Mesendoderm (in vitro differentiated cells): ENCODE measurements around the gene ALDH3A2.

Experiments used
- DNase-seq: peaks from one replicate; pipeline ENCODE4 v3.0.0; 2013
- H2AK5ac ChIP-seq: 2 replicates; pipeline ENCODE4 v1.6.1; 2013; ENCODE audit warnings: low read length, inconsistent platforms
- H2BK120ac ChIP-seq: 2 replicates; pipeline ENCODE4 v1.6.1; 2013; ENCODE audit warnings: low read depth, mild to moderate bottlenecking, low read length, moderate library complexity, mixed read lengths
- H2BK15ac ChIP-seq: replicated peaks from 2 replicates; pipeline ENCODE4 v1.6.1; 2013; ENCODE audit warnings: low read depth, mild to moderate bottlenecking, moderate library complexity
- H2BK5ac ChIP-seq: 2 replicates; pipeline ENCODE4 v1.6.1; 2013; ENCODE audit warnings: low read length, inconsistent platforms
- H3K18ac ChIP-seq: 2 replicates; pipeline ENCODE4 v1.6.1; 2013; ENCODE audit warnings: mild to moderate bottlenecking, low read length, mixed read lengths
- H3K23ac ChIP-seq: one replicate; pipeline ENCODE4 v1.6.1; 2013; ENCODE audit warnings: low read length
- H3K27ac ChIP-seq: 2 replicates; pipeline ENCODE4 v1.5.1; 2013; ENCODE audit warnings: low read depth, mild to moderate bottlenecking, inconsistent platforms, low read length, moderate library complexity
- H3K27me3 ChIP-seq: 2 replicates; pipeline ENCODE4 v1.6.1; 2013; ENCODE audit warnings: low read length, control low read depth, mild to moderate bottlenecking, inconsistent platforms; ENCODE audit not compliant: insufficient read depth, poor library complexity
- H3K36me3 ChIP-seq: 2 replicates; pipeline ENCODE4 v1.6.1; 2013; ENCODE audit warnings: low read length, inconsistent platforms; ENCODE audit not compliant: control insufficient read depth, insufficient read depth
- H3K4ac ChIP-seq: one replicate; pipeline ENCODE4 v1.6.1; 2013; ENCODE audit warnings: low read depth, mild to moderate bottlenecking, low read length, moderate library complexity
- H3K4me1 ChIP-seq: 2 replicates; pipeline ENCODE4 v1.6.1; 2013; ENCODE audit warnings: low read depth, low read length, inconsistent platforms; ENCODE audit not compliant: control insufficient read depth
- H3K4me2 ChIP-seq: 2 replicates; pipeline ENCODE4 v1.6.1; 2013; ENCODE audit warnings: low read length
- H3K4me3 ChIP-seq: 2 replicates; pipeline ENCODE4 v1.5.1; 2013; ENCODE audit warnings: mild to moderate bottlenecking, low read length
- H3K56ac ChIP-seq: one replicate; pipeline ENCODE4 v1.6.1; 2013; ENCODE audit warnings: low read length
- H3K79me1 ChIP-seq: 2 replicates; pipeline ENCODE4 v1.6.1; 2013; ENCODE audit warnings: low read length, inconsistent platforms
- H3K79me2 ChIP-seq: 2 replicates; pipeline ENCODE4 v1.6.1; 2013; ENCODE audit warnings: mild to moderate bottlenecking, low read length; ENCODE audit not compliant: control insufficient read depth, insufficient read depth
- H3K9ac ChIP-seq: 2 replicates; pipeline ENCODE4 v1.6.1; 2013; ENCODE audit warnings: low read length, inconsistent platforms
- H4K5ac ChIP-seq: one replicate; pipeline ENCODE4 v1.6.1; 2013; ENCODE audit warnings: low read length
- H4K8ac ChIP-seq: one replicate; pipeline ENCODE4 v1.6.1; 2013; ENCODE audit warnings: low read depth, mild to moderate bottlenecking, control low read depth, low read length, moderate library complexity
- WGBS: extraction: QIAGEN DNeasy Blood & Tissue Kit; methylation state at CpG from one replicate; pipeline ENCODE4 v1.1.7; 2013; ENCODE audit warnings: low lambda C conversion rate, missing lambda C conversion rate; ENCODE audit not compliant: insufficient coverage; ENCODE audit errors: extremely low coverage; 5-methylcytosine and 5-hydroxymethylcytosine counted together

ALDH3A2 gene

DNA sequence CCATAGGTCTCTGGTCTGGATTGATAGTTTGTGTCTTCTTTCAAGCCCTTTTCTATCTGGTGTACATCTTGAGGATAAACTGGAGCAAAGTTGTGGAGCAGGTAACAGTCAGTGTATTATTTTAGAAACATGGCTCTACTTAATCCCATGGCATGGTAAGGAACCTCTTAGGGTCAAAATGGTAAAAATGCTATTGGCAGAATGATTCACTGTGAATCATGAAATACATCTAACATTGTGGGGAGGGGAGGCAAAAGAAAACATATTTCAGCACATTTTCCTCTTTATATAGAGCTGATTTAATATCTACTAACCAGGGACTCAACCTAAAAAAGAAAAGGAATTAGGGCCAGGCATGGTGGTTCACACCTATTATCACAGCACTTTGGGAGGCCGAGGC lies 17.9 kb upstream of the ALDH3A2 start:
- H3K56ac ChIP-seq = no peak overlapping the region
- WGBS = no CpG with 5 or more reads among the region's 1 CpG
- H3K4me1 ChIP-seq = no peaks in the 10 kb centered on the region
- H3K36me3 ChIP-seq = no peaks in the 10 kb centered on the region
- H3K18ac ChIP-seq = no peak overlapping the region
- no peaks in the 10 kb centered on the region for H3K79me1 ChIP-seq
- H2BK15ac ChIP-seq = no peak overlapping the region
- H2BK120ac ChIP-seq = no peak overlapping the region
- DNase-seq = no peak
- H3K79me2 ChIP-seq = no peaks in the 10 kb centered on the region
- H4K8ac ChIP-seq = no peak overlapping the region
- H3K4me3 ChIP-seq = no peak overlapping the region
- no peak overlapping the region for H3K4ac ChIP-seq
- H3K27ac ChIP-seq = no peak overlapping the region
- H2BK5ac ChIP-seq = no peak overlapping the region
- no peak overlapping the region for H3K23ac ChIP-seq
- H2AK5ac ChIP-seq = no peak overlapping the region
- no peaks in the 10 kb centered on the region for H3K27me3 ChIP-seq
- H4K5ac ChIP-seq = no peak overlapping the region
- H3K4me2 ChIP-seq = no peak overlapping the region
- H3K9ac ChIP-seq = no peak overlapping the region

DNA sequence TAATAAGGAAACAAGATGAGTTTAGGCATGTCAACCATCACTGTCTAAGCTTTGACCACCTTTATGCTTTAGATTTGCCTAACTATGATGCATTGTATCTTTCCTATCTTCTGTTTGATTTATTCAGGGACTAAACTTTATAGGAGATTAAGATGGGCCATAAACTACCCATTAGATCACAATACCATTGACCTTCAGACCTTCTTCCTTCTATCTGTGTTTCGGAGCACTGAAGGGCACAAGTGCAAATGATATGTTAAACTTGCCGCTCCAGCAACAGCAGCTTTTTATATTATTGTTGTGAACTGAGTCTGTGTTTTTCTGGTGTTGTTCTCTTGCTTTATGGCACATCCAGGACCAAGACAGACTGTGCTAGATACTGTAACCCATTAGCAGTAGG lies 16.6 kb upstream of the ALDH3A2 start:
- H4K5ac ChIP-seq = no peak overlapping the region
- no peak overlapping the region for H3K27ac ChIP-seq
- no peaks in the 10 kb centered on the region for H3K4me1 ChIP-seq
- H4K8ac ChIP-seq = no peak overlapping the region
- no peaks in the 10 kb centered on the region for H3K36me3 ChIP-seq
- H2AK5ac ChIP-seq = no peak overlapping the region
- no peak overlapping the region for H3K9ac ChIP-seq
- H3K4me2 ChIP-seq = no peak overlapping the region
- H3K27me3 ChIP-seq = no peaks in the 10 kb centered on the region
- no peak overlapping the region for H2BK15ac ChIP-seq
- H3K23ac ChIP-seq = no peak overlapping the region
- DNase-seq = no peak
- no peak overlapping the region for H2BK5ac ChIP-seq
- no peak overlapping the region for H3K56ac ChIP-seq
- no CpG with 5 or more reads among the region's 2 CpGs for WGBS
- H3K4ac ChIP-seq = no peak overlapping the region
- no peaks in the 10 kb centered on the region for H3K79me1 ChIP-seq
- H2BK120ac ChIP-seq = no peak overlapping the region
- H3K4me3 ChIP-seq = no peak overlapping the region
- no peak overlapping the region for H3K18ac ChIP-seq
- no peaks in the 10 kb centered on the region for H3K79me2 ChIP-seq

DNA sequence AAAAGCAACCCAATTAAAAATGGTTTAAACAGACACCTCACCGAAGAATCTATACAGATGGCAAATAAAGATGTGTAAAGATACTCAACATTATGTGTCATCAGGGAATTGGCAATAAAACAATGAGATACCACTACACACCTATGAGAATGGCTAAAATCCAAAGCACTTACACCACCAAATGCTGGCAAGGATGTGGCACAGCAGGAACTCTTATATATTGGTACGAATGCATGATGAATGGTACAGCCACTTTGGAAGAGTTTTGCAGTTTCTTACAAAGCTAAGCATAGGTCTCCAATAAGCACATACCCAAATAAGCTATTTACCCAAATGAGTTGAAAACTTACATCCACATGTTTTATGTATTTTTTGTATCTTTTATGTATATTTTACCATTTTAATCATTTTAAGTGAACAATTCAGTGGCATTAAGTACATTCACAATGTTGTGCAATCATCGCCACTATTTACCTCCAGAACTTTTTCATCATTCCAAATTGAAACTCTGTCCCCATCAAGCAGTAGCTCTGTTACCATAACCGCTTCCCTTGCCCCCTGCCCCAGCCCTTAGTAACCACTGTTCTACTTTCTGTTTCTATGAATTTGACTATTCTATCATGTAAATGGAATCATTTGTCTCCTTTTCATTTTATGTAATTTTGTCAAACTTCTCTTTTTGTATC lies 6.7 kb upstream of the ALDH3A2 start:
- Histone ChIP-seq H3K4me3 (no peak overlapping the region), H4K5ac (no peak overlapping the region), H3K4me1 (peaks cover 9% of the 10 kb centered on the region), H3K27ac (no peak overlapping the region), H4K8ac (no peak overlapping the region), H3K36me3 (no peaks in the 10 kb centered on the region), H3K79me1 (no peaks in the 10 kb centered on the region), H3K79me2 (no peaks in the 10 kb centered on the region), H3K4me2 (no peak overlapping the region), H3K27me3 (no peaks in the 10 kb centered on the region), H2BK120ac (no peak overlapping the region), H2BK15ac (no peak overlapping the region), H3K9ac (no peak overlapping the region), H3K23ac (no peak overlapping the region), H2BK5ac (no peak overlapping the region), H3K18ac (no peak overlapping the region), H3K56ac (no peak overlapping the region), H2AK5ac (no peak overlapping the region), H3K4ac (no peak overlapping the region)
- DNase-seq = no peak
- WGBS = no CpG with 5 or more reads among the region's 4 CpGs

DNA sequence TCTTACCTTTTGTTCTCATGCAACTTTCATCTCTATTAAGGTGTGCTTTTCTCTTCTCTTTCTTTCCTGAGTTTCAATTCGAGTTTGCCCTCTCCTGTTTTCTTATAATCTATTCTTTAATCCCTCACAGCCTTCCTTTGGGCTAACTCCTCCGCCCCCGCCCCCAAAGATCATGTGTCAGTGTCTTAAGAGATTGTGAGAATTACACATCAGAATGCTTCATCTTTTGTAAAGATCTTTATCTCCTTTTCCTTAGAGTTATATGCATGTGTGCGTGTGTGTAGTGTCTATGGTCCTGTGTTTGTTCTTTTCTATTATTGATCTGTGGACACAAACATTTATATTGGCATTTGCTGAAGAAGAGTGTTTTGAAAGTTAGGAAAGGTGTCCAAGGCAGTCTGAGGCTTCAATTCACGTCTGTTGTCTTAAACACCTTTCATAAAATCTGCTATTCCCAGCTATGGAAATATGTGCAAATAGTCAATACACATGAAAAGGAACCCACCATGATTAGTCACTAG lies 6.1 kb upstream of the ALDH3A2 start:
- Histone ChIP-seq H3K4ac (no peak overlapping the region), H2AK5ac (no peak overlapping the region), H2BK15ac (no peak overlapping the region), H3K4me3 (no peak overlapping the region), H3K56ac (no peak overlapping the region), H3K4me2 (no peak overlapping the region), H4K8ac (no peak overlapping the region), H3K9ac (no peak overlapping the region), H3K36me3 (no peaks in the 10 kb centered on the region), H3K79me2 (no peaks in the 10 kb centered on the region), H3K27ac (no peak overlapping the region), H4K5ac (no peak overlapping the region), H3K23ac (no peak overlapping the region), H2BK120ac (no peak overlapping the region), H3K4me1 (peaks cover 10% of the 10 kb centered on the region), H3K79me1 (no peaks in the 10 kb centered on the region), H3K18ac (no peak overlapping the region), H3K27me3 (no peaks in the 10 kb centered on the region), H2BK5ac (no peak overlapping the region)
- no CpG with 5 or more reads among the region's 5 CpGs for WGBS
- DNase-seq = no peak

DNA sequence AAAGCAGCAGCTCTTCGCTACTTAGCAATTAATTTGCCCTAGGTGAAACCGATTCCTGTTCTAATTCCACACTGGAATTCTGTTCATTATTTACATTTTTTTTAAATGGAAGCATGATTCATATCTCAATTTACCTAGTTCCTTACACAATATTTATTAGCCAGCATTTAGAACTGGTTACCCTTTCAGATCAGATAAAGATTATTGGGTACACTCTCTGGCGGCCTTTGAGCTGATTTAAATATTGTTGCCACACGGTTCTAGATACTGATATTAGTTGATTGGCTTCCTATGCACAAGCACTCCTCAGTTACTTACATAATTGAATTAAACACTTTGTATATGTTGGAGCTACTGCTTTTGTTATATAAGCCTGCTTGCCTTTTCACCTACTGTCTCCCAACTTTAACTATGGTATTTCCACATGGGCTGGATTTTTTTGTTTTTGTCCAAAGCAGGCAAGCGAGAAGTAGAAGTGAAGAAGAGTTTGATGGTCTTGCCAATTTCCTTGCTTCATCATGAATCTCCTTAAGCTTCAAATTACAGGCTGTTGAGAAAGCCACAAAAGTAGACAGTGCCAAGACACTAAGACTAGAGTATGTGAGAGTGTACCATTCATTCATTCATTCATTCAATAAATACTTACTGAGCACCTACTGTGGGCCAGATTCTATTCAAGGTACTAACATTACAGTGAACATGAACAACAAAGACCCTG lies 3.9 kb upstream of the ALDH3A2 start:
- Histone ChIP-seq H2AK5ac (no peak overlapping the region), H3K79me1 (no peaks in the 10 kb centered on the region), H3K79me2 (peaks cover 8% of the 10 kb centered on the region), H3K18ac (no peak overlapping the region), H3K4me3 (no peak overlapping the region), H3K4ac (no peak overlapping the region), H3K9ac (no peak overlapping the region), H2BK5ac (no peak overlapping the region), H3K4me1 (peaks cover 10% of the 10 kb centered on the region), H3K56ac (no peak overlapping the region), H3K36me3 (no peaks in the 10 kb centered on the region), H4K5ac (no peak overlapping the region), H3K27ac (no peak overlapping the region), H2BK120ac (no peak overlapping the region), H2BK15ac (no peak overlapping the region), H3K23ac (no peak overlapping the region), H3K4me2 (no peak overlapping the region), H3K27me3 (no peaks in the 10 kb centered on the region), H4K8ac (no peak overlapping the region)
- DNase-seq = no peak
- no CpG with 5 or more reads among the region's 5 CpGs for WGBS
